Astrocyte (in vitro differentiated cells and primary cell): ENCODE results near the gene COL26A1. TPM values are rescaled to one million over a fixed set of nuclear protein-coding genes. Genes with fewer than 3 reads are reported as not detected.

Experiments used
- DNase-seq: peaks from one replicate; pipeline ENCODE4 v3.0.0-alpha.2; 2010; ENCODE audit warnings: low read depth
- FAIRE-seq: peaks from 2 replicates; lab custom pipeline; 2011; peaks lifted over from hg19 to GRCh38; lab: Jason Lieb, UNC
- H2AFZ ChIP-seq: 2 replicates; pipeline ENCODE4 v1.6.0; 2012; ENCODE audit warnings: low read depth, low read length, inconsistent platforms
- H3K27ac ChIP-seq: 2 replicates; pipeline ENCODE4 v1.5.1; 2011; ENCODE audit warnings: low read depth, low read length, inconsistent platforms
- H3K27me3 ChIP-seq: 2 replicates; pipeline ENCODE4 v1.6.0; 2011; ENCODE audit warnings: low read length, inconsistent platforms; ENCODE audit not compliant: insufficient read depth
- H3K36me3 ChIP-seq: 2 replicates; pipeline ENCODE4 v1.5.1; 2011; ENCODE audit warnings: low read length, inconsistent platforms; ENCODE audit not compliant: insufficient read depth
- H3K4me1 ChIP-seq: 2 replicates; pipeline ENCODE4 v1.5.1; 2011; ENCODE audit warnings: low read length, inconsistent platforms; ENCODE audit not compliant: insufficient read depth
- H3K4me2 ChIP-seq: 2 replicates; pipeline ENCODE4 v1.6.0; 2012; ENCODE audit warnings: low read length, inconsistent platforms
- H3K4me3 ChIP-seq: 2 replicates; pipeline ENCODE4 v1.5.1; 2011; ENCODE audit warnings: low read depth, mild to moderate bottlenecking, low read length, inconsistent platforms; ENCODE audit not compliant: insufficient read depth
- H3K79me2 ChIP-seq: 2 replicates; pipeline ENCODE4 v1.6.0; 2012; ENCODE audit warnings: mild to moderate bottlenecking, low read length, inconsistent platforms; ENCODE audit not compliant: insufficient read depth
- H3K9ac ChIP-seq: 2 replicates; pipeline ENCODE4 v1.6.0; 2012; ENCODE audit warnings: mild to moderate bottlenecking, low read length, inconsistent platforms
- H3K9me3 ChIP-seq: 2 replicates; pipeline ENCODE4 v1.5.1; 2012; ENCODE audit warnings: low read depth, mild to moderate bottlenecking, low read length, inconsistent platforms; ENCODE audit not compliant: insufficient read depth
- H4K20me1 ChIP-seq: 2 replicates; pipeline ENCODE4 v1.6.0; 2012; ENCODE audit warnings: low read length, inconsistent platforms; ENCODE audit not compliant: insufficient read depth
- H3K27ac Mint-ChIP-seq: one replicate; pipeline ENCODE4 v1.8.0; 2021; ENCODE audit warnings: mild to moderate bottlenecking, mixed read lengths; ENCODE audit not compliant: unreplicated experiment
- H3K27me3 Mint-ChIP-seq: one replicate; pipeline ENCODE4 v1.8.0; 2021; ENCODE audit warnings: low read depth, mixed read lengths; ENCODE audit not compliant: unreplicated experiment
- H3K36me3 Mint-ChIP-seq: one replicate; pipeline ENCODE4 v1.8.0; 2021; ENCODE audit warnings: low read depth, mixed read lengths; ENCODE audit not compliant: unreplicated experiment
- H3K4me1 Mint-ChIP-seq: one replicate; pipeline ENCODE4 v1.8.0; 2021; ENCODE audit warnings: low read depth, mixed read lengths; ENCODE audit not compliant: unreplicated experiment
- H3K4me3 Mint-ChIP-seq: one replicate; pipeline ENCODE4 v1.8.0; 2021; ENCODE audit warnings: mild to moderate bottlenecking, moderate library complexity, mixed read lengths; ENCODE audit not compliant: unreplicated experiment
- H3K9me3 Mint-ChIP-seq: one replicate; pipeline ENCODE4 v1.8.0; 2021; ENCODE audit warnings: mild to moderate bottlenecking, mixed read lengths; ENCODE audit not compliant: unreplicated experiment
- EZH2 ChIP-seq: IDR thresholded peaks from 2 replicates; pipeline ENCODE4 v1.6.1; 2012; ENCODE audit warnings: mild to moderate bottlenecking, low read length, inconsistent platforms; ENCODE audit not compliant: insufficient read depth
- total RNA-seq: library from RNA; stranded (reverse); gene quantifications from 2 replicates; pipeline ENCODE4 v1.2.1, GENCODE V29; 2021
- TF ChIP-seq, protein P1 (sequence below): IDR thresholded peaks from 2 replicates; pipeline ENCODE4 v1.5.1; 2011; ENCODE audit warnings: low read depth, mild to moderate bottlenecking, inconsistent platforms, low read length, moderate library complexity; ENCODE audit not compliant: insufficient read depth

The COL26A1 gene
- total RNA-seq, 1 donor from 2014 or later: 7.1 TPM

DNA sequence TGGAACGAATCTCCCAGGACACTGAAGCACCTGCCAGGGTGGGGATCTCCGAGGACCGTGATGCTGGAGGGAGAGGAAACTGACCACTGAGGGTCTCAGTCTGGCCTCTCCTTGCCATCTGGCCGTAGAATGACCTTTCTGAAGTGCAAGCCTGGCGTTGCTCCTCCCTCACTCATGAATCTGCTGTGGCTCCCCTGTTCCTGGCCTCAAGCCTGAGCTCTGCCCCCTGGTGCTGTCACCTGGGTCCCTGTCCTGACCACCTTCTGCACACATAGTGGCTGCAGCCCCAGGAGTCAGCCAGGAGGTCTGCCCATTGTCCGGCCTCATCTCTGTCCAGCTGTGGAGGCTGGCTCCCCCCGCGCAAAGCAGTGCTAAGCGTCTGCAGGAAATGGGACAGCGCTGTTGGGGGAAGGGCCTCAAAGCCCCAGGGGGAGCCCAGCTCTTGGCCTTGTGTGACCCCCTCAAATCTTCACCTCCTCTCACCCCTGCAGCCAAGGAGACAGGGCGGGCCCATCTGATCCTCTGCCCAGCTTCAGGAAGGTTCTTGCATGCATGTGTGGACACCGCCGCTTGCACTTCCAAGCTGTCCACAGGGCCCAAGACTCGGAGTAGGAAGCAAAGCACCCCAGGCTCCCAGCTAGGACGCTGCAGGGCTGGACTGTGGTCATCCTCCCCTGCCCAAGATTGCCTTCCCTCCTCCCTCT is 200.7 kb downstream of the COL26A1 start:
- Mint-ChIP-seq H3K27ac (no peak overlapping the region), H3K27me3 (peaks cover 50% of the 10 kb centered on the region)

DNA sequence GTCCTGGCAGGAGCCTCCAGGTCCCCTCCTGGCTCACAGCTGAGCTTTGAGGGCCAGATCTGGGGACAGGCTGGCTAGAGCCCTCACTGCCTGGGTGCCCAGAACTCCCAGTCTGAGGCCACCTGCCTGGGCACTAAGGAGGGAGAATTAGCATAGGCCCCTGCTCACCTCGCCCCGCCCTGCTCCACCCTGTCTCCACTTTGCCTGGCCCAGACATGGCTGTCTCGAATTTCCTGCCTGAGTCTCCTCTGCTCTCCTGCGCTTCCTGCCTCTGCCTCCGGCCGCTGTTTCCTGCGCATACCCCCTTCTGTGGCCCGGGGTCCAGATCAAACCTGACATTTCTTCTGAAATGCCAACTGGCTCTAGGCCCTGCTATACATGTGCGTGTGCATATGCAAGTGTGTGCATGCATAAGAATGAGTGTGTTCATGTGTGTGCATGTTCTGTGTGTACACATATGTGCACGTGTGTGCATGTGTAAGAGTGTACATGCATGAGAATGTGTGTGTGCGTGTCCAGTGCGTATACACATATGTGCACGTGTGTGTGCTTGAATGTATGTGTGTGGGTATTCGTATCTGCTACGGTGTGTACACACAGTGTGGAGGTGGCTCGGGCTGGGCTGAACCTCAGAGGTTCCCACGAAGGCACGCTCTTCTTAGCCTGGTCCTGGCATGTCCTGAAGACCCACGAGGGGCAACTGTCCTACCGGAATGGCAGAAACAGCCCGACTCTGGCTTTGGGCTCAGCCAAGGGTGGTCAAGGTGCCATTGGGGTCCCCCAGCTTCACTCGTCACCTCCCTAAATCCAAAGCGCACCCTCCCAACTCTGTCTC is 201.5 kb downstream of the COL26A1 start:
- peaks cover 27% of the 10 kb centered on the region for H3K27me3 ChIP-seq
- H2AFZ ChIP-seq: no peak overlapping the region
- H3K27ac ChIP-seq: no peak overlapping the region
- Mint-ChIP-seq H3K27me3 (peaks cover 50% of the 10 kb centered on the region), H3K9me3 (peaks cover 9% of the 10 kb centered on the region), H3K27ac (no peak overlapping the region), H3K4me1 (no peaks in the 10 kb centered on the region), H3K36me3 (no peaks in the 10 kb centered on the region), H3K4me3 (no peak overlapping the region)
- no peak overlapping the region for H3K4me3 ChIP-seq
- H3K79me2 ChIP-seq: no peaks in the 10 kb centered on the region
- TF ChIP-seq EZH2: no peak
- TF ChIP-seq, protein P1, sequence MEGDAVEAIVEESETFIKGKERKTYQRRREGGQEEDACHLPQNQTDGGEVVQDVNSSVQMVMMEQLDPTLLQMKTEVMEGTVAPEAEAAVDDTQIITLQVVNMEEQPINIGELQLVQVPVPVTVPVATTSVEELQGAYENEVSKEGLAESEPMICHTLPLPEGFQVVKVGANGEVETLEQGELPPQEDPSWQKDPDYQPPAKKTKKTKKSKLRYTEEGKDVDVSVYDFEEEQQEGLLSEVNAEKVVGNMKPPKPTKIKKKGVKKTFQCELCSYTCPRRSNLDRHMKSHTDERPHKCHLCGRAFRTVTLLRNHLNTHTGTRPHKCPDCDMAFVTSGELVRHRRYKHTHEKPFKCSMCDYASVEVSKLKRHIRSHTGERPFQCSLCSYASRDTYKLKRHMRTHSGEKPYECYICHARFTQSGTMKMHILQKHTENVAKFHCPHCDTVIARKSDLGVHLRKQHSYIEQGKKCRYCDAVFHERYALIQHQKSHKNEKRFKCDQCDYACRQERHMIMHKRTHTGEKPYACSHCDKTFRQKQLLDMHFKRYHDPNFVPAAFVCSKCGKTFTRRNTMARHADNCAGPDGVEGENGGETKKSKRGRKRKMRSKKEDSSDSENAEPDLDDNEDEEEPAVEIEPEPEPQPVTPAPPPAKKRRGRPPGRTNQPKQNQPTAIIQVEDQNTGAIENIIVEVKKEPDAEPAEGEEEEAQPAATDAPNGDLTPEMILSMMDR: no peak
- H3K9ac ChIP-seq: no peak overlapping the region
- H3K4me1 ChIP-seq: no peaks in the 10 kb centered on the region
- no peaks in the 10 kb centered on the region for H4K20me1 ChIP-seq
- DNase-seq: no peak
- H3K9me3 ChIP-seq: peaks cover 4% of the 10 kb centered on the region
- FAIRE-seq: no peak
- no peak overlapping the region for H3K4me2 ChIP-seq
- no peaks in the 10 kb centered on the region for H3K36me3 ChIP-seq

More for the DNA sequence above, 200.7 kb downstream of the COL26A1 start:
- DNase-seq (no peak), FAIRE-seq (no peak)
- Histone ChIP-seq H2AFZ (no peak overlapping the region), H4K20me1 (no peaks in the 10 kb centered on the region), H3K9ac (no peak overlapping the region), H3K36me3 (no peaks in the 10 kb centered on the region), H3K79me2 (no peaks in the 10 kb centered on the region), H3K4me3 (no peak overlapping the region), H3K4me2 (no peak overlapping the region), H3K27ac (no peak overlapping the region), H3K4me1 (no peaks in the 10 kb centered on the region), H3K9me3 (peaks cover 4% of the 10 kb centered on the region), H3K27me3 (peaks cover 27% of the 10 kb centered on the region)
- Mint-ChIP-seq H3K9me3 (peaks cover 8% of the 10 kb centered on the region), H3K36me3 (no peaks in the 10 kb centered on the region), H3K4me3 (no peak overlapping the region), H3K4me1 (no peaks in the 10 kb centered on the region)
- TF ChIP-seq, protein P1: no peak
- no peak for TF ChIP-seq EZH2
